NCI-H2029 (cell line): ENCODE results near the gene OOSP4B.
"Not testable (repeated sequence)": the region's sequence is repeated elsewhere in the genome, so short reads cannot be mapped to it uniquely, and the experiment has no call there.

Experiments used
- DNase-seq: peaks from one replicate; lab custom pipeline; 2025; lab: John Stamatoyannopoulos, UW

OOSP4B gene

GRCh38 chr11:60059521-60060240 is 42.7 kb downstream of the OOSP4B start:
- DNase-seq, result no peak

- DNase-seq, result no peak
Measured at GRCh38 chr11:60064111-60064510, 47.1 kb downstream of the OOSP4B start.

- no peak for DNase-seq
Measured at GRCh38 chr11:60065801-60066200, 48.8 kb downstream of the OOSP4B start.

GRCh38 chr11:60069450-60069849 is 52.5 kb downstream of the OOSP4B start:
- DNase-seq, result no peak

- DNase-seq, result not testable (repeated sequence)
Measured at GRCh38 chr11:60071644-60072043, 54.7 kb downstream of the OOSP4B start.

GRCh38 chr11:60077216-60077817 is 60.3 kb downstream of the OOSP4B start:
- no peak for DNase-seq

GRCh38 chr11:60077981-60078380 is 61.0 kb downstream of the OOSP4B start:
- DNase-seq, result no peak

- no peak for DNase-seq
Measured at GRCh38 chr11:60078745-60079144, 61.8 kb downstream of the OOSP4B start.

- no peak for DNase-seq
Measured at GRCh38 chr11:60080535-60080934, 63.6 kb downstream of the OOSP4B start.
